Stimulated activated CD8-positive, alpha-beta memory T cell treated with anti-CD3 and anti-CD28 coated beads, Interleukin-4, amount 100 ng/mL, for 24 hours (primary cell): ENCODE data around the gene CENPO.
A peak's percentile ranks its signal among the peaks of the same experiment; 100 is the strongest.
"Not testable (repeated sequence)": the region's sequence is repeated elsewhere in the genome, so short reads cannot be mapped to it uniquely, and the experiment has no call there.

ENCODE experiments used
- DNase-seq: peaks from one replicate; pipeline ENCODE4 v3.0.0-alpha.2; 2020; ENCODE audit warnings: low read depth

CENPO gene

GRCh38 chr2:24824071-24824588 lies 30.9 kb downstream of the CENPO start:
- DNase-seq = no peak

GRCh38 chr2:24824966-24825882 lies 32.0 kb downstream of the CENPO start:
- DNase-seq = no peak

- DNase-seq = no peak
Measured at GRCh38 chr2:24825883-24826772, 32.9 kb downstream of the CENPO start.

GRCh38 chr2:24826773-24827145 lies 33.5 kb downstream of the CENPO start:
- DNase-seq = no peak

- DNase-seq = peak; percentile 60
Measured at GRCh38 chr2:24827321-24828237, 34.4 kb downstream of the CENPO start.

GRCh38 chr2:24828238-24828996 lies 35.2 kb downstream of the CENPO start:
- DNase-seq = no peak

- no peak for DNase-seq
Measured at GRCh38 chr2:24830351-24830750, 37.1 kb downstream of the CENPO start.

- no peak for DNase-seq
Measured at GRCh38 chr2:24830786-24831185, 37.6 kb downstream of the CENPO start.

- DNase-seq = no peak
Measured at GRCh38 chr2:24831221-24832072, 38.2 kb downstream of the CENPO start.

GRCh38 chr2:24832073-24832461 lies 38.8 kb downstream of the CENPO start:
- no peak for DNase-seq

- no peak for DNase-seq
Measured at GRCh38 chr2:24832521-24832920, 39.3 kb downstream of the CENPO start.

- no peak for DNase-seq
Measured at GRCh38 chr2:24832931-24833701, 39.9 kb downstream of the CENPO start.

GRCh38 chr2:24833821-24834732 lies 40.9 kb downstream of the CENPO start:
- no peak for DNase-seq

GRCh38 chr2:24834733-24835395 lies 41.6 kb downstream of the CENPO start:
- DNase-seq = no peak

- DNase-seq = not testable (repeated sequence)
Measured at GRCh38 chr2:24835411-24835810, 42.2 kb downstream of the CENPO start.

GRCh38 chr2:24836206-24836605 lies 43.0 kb downstream of the CENPO start:
- DNase-seq = no peak

- DNase-seq = no peak
Measured at GRCh38 chr2:24836706-24837105, 43.5 kb downstream of the CENPO start.
